Measurements from ENCODE around the gene DLX1.
"Not testable (repeated sequence)": the region's sequence is repeated elsewhere in the genome, so short reads cannot be mapped to it uniquely, and the experiment has no call there.

DLX1 gene

DNA sequence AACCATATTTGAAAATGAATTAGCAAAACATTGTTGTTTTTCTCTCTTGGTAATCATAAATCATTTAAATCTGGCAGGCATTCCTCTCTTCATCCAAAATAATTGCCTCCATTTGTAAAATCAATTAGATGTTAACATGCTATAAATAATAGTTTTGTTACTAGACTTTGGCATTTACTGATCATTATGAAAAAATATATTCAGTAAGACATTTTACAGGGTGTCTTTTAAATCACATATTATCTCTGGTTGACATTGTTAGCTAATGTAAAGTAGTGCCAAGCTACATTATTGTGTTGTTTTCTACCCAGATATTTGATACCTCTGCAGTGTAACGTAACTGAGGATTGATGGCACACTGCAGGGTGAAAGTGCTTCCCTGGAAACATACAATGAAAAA, 31.8 kb upstream of the DLX1 start:
- no peak for TF ChIP-seq CTCF (IDR thresholded peaks at IDR 0.05)
- H3K27me3 ChIP-seq (ENCODE audit: control insufficient read depth, insufficient read depth, low read length), result no peaks in the 10 kb centered on the region
- no peaks in the 10 kb centered on the region for H3K79me2 ChIP-seq

DNA sequence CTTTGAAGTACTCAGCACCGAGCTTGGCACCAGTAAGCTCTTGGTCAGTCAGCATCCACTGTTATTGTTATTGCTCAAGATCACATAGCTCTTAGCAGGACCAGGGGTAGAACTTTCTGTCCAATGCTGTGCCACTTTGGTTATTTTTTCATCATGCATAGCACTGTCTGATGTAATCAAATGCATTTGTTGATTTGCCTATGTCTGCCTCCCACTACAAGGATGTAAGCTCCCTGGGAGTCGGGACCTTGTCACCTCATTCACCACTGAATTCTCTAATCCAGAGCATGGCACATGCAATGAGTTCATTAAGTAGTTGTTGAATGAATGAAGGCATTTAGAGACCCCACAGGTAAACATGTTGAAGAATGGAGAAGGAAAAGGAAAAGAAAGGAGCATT, 29.0 kb upstream of the DLX1 start:
- no peak overlapping the region for H3K27ac ChIP-seq
- H3K9ac ChIP-seq, result no peak overlapping the region
- H3K4me3 ChIP-seq (ENCODE audit: low read depth, low read length), result no peak overlapping the region
- no peaks in the 10 kb centered on the region for H3K4me1 ChIP-seq
- H3K4me2 ChIP-seq (ENCODE audit: low read length), result no peak overlapping the region
- no peaks in the 10 kb centered on the region for H3K27me3 ChIP-seq (ENCODE audit: control insufficient read depth, insufficient read depth, low read length)
- H2AFZ ChIP-seq, result no peak overlapping the region
- no peak for TF ChIP-seq CTCF (IDR thresholded peaks at IDR 0.05)
- H3K36me3 ChIP-seq (ENCODE audit: control insufficient read depth, insufficient read depth, low read length), result no peaks in the 10 kb centered on the region
- H3K79me2 ChIP-seq, result no peaks in the 10 kb centered on the region
- H3K9me3 ChIP-seq (ENCODE audit: control insufficient read depth, low read length), result no peaks in the 10 kb centered on the region

More for the DNA sequence above, 31.8 kb upstream of the DLX1 start:
- Histone ChIP-seq H3K36me3 (ENCODE audit: control insufficient read depth, insufficient read depth, low read length) (no peaks in the 10 kb centered on the region), H3K4me2 (ENCODE audit: low read length) (no peak overlapping the region), H3K27ac (no peak overlapping the region), H3K9ac (no peak overlapping the region), H3K4me3 (ENCODE audit: low read depth, low read length) (no peak overlapping the region), H3K4me1 (no peaks in the 10 kb centered on the region), H2AFZ (no peak overlapping the region), H3K9me3 (ENCODE audit: control insufficient read depth, low read length) (no peaks in the 10 kb centered on the region)

DNA sequence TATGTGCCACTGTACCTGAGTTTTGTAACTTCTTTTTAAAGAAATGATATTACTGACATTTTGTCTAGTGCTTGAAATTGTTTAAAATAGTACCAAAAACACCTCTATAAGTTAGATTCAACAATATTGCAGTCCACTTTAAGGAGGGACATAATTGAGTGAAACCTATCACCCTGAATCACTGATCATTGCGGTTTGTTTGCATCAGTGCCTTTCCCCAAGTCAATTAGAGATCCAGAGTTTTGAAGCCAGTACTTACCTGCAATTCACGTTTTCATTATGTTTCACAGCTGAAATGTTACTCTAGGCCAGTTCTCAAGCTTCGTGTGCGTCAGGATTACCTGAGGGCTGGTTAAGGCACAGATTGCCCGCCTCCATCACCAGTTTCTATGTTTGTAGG, 26.6 kb upstream of the DLX1 start:
- Histone ChIP-seq H3K9ac (no peak overlapping the region), H3K9me3 (ENCODE audit: control insufficient read depth, low read length) (no peaks in the 10 kb centered on the region), H3K27me3 (ENCODE audit: control insufficient read depth, insufficient read depth, low read length) (no peaks in the 10 kb centered on the region), H3K4me1 (no peaks in the 10 kb centered on the region), H3K36me3 (ENCODE audit: control insufficient read depth, insufficient read depth, low read length) (no peaks in the 10 kb centered on the region), H2AFZ (no peak overlapping the region), H3K79me2 (no peaks in the 10 kb centered on the region), H3K4me2 (ENCODE audit: low read length) (no peak overlapping the region), H3K27ac (no peak overlapping the region), H3K4me3 (ENCODE audit: low read depth, low read length) (no peak overlapping the region)
- no peak for TF ChIP-seq CTCF (IDR thresholded peaks at IDR 0.05)

DNA sequence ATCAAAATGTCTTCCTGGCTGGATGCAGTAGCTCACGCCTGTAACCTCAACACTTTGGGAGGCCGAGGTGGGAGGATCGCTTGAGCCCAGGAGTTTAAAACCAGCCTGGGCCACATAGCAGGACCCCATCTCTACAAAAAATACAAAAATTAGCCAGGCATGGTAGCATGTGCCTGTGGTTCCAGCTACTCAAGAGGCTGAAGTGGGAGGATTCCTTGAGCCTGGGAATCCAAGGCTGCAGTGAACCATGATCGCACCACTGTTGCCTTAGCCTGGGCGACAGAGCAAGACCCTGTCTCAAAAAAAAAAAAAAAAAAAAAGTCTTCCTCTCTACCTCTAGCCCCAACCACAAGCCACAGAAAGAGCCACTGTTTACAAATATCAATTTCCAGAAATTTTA, 25.2 kb upstream of the DLX1 start:
- not testable (repeated sequence) for H3K9me3 ChIP-seq (ENCODE audit: control insufficient read depth, low read length); H3K4me1 ChIP-seq; H3K4me2 ChIP-seq (ENCODE audit: low read length); H3K36me3 ChIP-seq (ENCODE audit: control insufficient read depth, insufficient read depth, low read length); H3K79me2 ChIP-seq; H2AFZ ChIP-seq; H3K27me3 ChIP-seq (ENCODE audit: control insufficient read depth, insufficient read depth, low read length); H3K4me3 ChIP-seq (ENCODE audit: low read depth, low read length); H3K9ac ChIP-seq; H3K27ac ChIP-seq

- Histone ChIP-seq H3K4me3 (ENCODE audit: low read depth, low read length) (no peak overlapping the region), H2AFZ (no peak overlapping the region), H3K27ac (no peak overlapping the region), H3K27me3 (ENCODE audit: control insufficient read depth, insufficient read depth, low read length) (no peaks in the 10 kb centered on the region), H3K36me3 (ENCODE audit: control insufficient read depth, insufficient read depth, low read length) (no peaks in the 10 kb centered on the region), H3K4me2 (ENCODE audit: low read length) (no peak overlapping the region), H3K9ac (no peak overlapping the region), H3K4me1 (no peaks in the 10 kb centered on the region), H3K9me3 (ENCODE audit: control insufficient read depth, low read length) (no peaks in the 10 kb centered on the region), H3K79me2 (no peaks in the 10 kb centered on the region)
- no peak for TF ChIP-seq CTCF (IDR thresholded peaks at IDR 0.05)
Observed at GRCh38 chr2:172062402-172063004, 22.8 kb upstream of the DLX1 start.
